ENCODE measurements around the gene MACROD2.

GRCh38 chr20:15333170-15333569 lies 1337.9 kb downstream of the MACROD2 start:
- TF ChIP-seq CTCF (IDR thresholded peaks at IDR 0.05; ENCODE audit: low read depth, low read length, missing input control) (no peak), YY1 (IDR thresholded peaks at IDR 0.05) (no peak), RAD21 (IDR thresholded peaks at IDR 0.05) (no peak), REST (IDR thresholded peaks at IDR 0.05) (no peak), FOXA1 (IDR thresholded peaks at IDR 0.05) (no peak), TAF1 (conservative IDR thresholded peaks at IDR 0.05) (no peak), RXRA (IDR thresholded peaks at IDR 0.05) (no peak), EGR1 (IDR thresholded peaks at IDR 0.05; ENCODE audit: low read depth in 2 of 2) (no peak), GABPA (IDR thresholded peaks at IDR 0.05 in 1 of 2, conservative IDR thresholded peaks at IDR 0.05 in 1 of 2) (no peak), SP1 (IDR thresholded peaks at IDR 0.05) (no peak)
- TF ChIP-seq, protein P1, sequence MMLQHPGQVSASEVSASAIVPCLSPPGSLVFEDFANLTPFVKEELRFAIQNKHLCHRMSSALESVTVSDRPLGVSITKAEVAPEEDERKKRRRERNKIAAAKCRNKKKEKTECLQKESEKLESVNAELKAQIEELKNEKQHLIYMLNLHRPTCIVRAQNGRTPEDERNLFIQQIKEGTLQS (IDR thresholded peaks at IDR 0.05) = no peak
- TF ChIP-seq, protein P2, sequence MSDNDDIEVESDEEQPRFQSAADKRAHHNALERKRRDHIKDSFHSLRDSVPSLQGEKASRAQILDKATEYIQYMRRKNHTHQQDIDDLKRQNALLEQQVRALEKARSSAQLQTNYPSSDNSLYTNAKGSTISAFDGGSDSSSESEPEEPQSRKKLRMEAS (IDR thresholded peaks at IDR 0.05) = no peak

All from liver (tissue), 3 donors.